Psoas muscle (tissue), 8 donors: ENCODE data around the gene AMN1. TPM values are rescaled to one million over a fixed set of nuclear protein-coding genes. Genes with fewer than 3 reads are reported as not detected.

Experiments used
- ATAC-seq, 4 donors: fragments of 200-7000 bp; cut with Tn5 transposase; one replicate each; pipeline ENCODE4 v1.9.1; 2020; ENCODE audit warnings: moderate library complexity in 3 of 4, mild to moderate bottlenecking in 2 of 4
- DNase-seq, 2 donors: peaks; one replicate each; pipeline ENCODE4 v3.0.0-alpha.2; 2020
- H3K27ac ChIP-seq: fragments of 200-600 bp; one replicate; pipeline ENCODE4 v1.8.0; 2022
- H3K27me3 ChIP-seq, 3 donors: fragments of 200-600 bp in 1 of 3; one replicate each; pipeline versions ENCODE4 v1.6.1 to v1.8.0; 2013 to 2022; ENCODE audit warnings: low read length in 2 of 3, mild to moderate bottlenecking in 2 of 3, moderate library complexity in 1 of 3; ENCODE audit not compliant: insufficient read depth in 3 of 3
- H3K36me3 ChIP-seq, 2 donors: fragments of 200-600 bp in 1 of 2; one replicate each; pipeline versions ENCODE4 v1.6.1 to v1.8.0; 2013 to 2022; ENCODE audit warnings: low read depth in 1 of 2, mild to moderate bottlenecking in 1 of 2, moderate library complexity in 1 of 2; ENCODE audit not compliant: insufficient read depth in 1 of 2
- H3K4me1 ChIP-seq: fragments of 200-600 bp; one replicate; pipeline ENCODE4 v1.8.0; 2022
- H3K4me3 ChIP-seq: fragments of 200-600 bp; one replicate; pipeline ENCODE4 v1.8.0; 2022; ENCODE audit warnings: mild to moderate bottlenecking
- H3K9me3 ChIP-seq: fragments of 200-600 bp; one replicate; pipeline ENCODE4 v1.8.0; 2022
- CTCF ChIP-seq: fragments of 200-600 bp; IDR thresholded peaks from one replicate; pipeline ENCODE4 v1.8.0; 2022; ENCODE audit warnings: antibody characterized with exemption
- WGBS, 3 donors: extraction: QIAGEN DNeasy Blood & Tissue Kit; methylation state at CpG; one replicate each; pipeline versions ENCODE4 v1.1.6 to v1.1.7; 2013; 5-methylcytosine and 5-hydroxymethylcytosine counted together
- intact Hi-C, 2 donors: fragments of 100-400 bp; cut with DNase I; formaldehyde crosslinking; loops; one replicate each; pipeline versions ENCODE4 v1.11.0 to v1.14.2; 2022
- polyA plus RNA-seq, 3 donors: library from polyadenylated mRNA; stranded (reverse); fragments of 200-250 nt; gene quantifications; one replicate each; pipeline ENCODE4 v1.2.3, GENCODE V29; 2013
- total RNA-seq, 4 donors: library from RNA; stranded (reverse); fragmentation: NEBNext Ultra II Directional in 2 of 4; extraction: Animal tissue kit (Norgen Biotek cat#: 25700) in 2 of 4; gene quantifications; one replicate each; pipeline versions ENCODE4 v1.2.1 to v1.2.4, GENCODE V29; 2021 to 2023
- donor health status: healthy with polysubstance abuse.
- donor health status: DM: no; HTN: no; CAD: no; lungs with moderate emphysema.
- donor health status: Bipolar disorder and iron deficiency.
- donor health status: healthy.
- donor health status: DM: yes; HTN: yes; CAD: no.
- donor health status: DM: no; HTN: no; CAD: no.
- donor health status: DM: no; HTN: no; CAD: no.
- donor health status: DM: yes; HTN: yes; CAD: no.

AMN1 gene
- total and polyA plus RNA-seq, 7 donors, result 10.4 to 30.0 (median 13.8) TPM

DNA sequence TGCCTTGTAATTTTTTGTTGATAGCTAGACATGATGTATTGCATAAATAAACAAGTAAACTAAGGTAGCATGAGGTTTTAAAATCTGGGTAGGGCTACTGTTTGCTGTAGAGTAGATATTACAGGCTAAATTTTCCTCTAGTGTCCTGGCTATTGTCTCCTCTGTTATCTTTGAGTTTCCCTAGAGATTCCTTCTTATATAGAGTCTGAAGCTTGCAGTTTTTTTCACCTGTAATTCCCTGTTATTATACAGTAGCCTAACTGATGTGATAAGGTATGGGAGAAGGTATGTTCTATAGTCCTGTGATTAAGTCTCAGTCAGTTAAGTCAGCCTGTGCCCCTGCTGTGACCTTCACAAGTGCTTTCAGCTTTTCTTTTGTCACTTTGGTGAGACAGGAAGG lies 59.8 kb downstream of the AMN1 start:
- Histone ChIP-seq H3K36me3 (peaks cover 0 to 42% of the 10 kb centered on the region in 2 donors), H3K4me3 (no peak overlapping the region), H3K9me3 (peaks cover 6% of the 10 kb centered on the region), H3K27me3 (no peaks in the 10 kb centered on the region), H3K27ac (no peak overlapping the region), H3K4me1 (no peaks in the 10 kb centered on the region)
- intact Hi-C loops, result no loop called here
- ATAC-seq (no peak), DNase-seq (no peak)
- TF ChIP-seq CTCF, result no peak

- ATAC-seq, result no peak
- H3K27me3 ChIP-seq, result no peaks in the 10 kb centered on the region
- TF ChIP-seq CTCF, result no peak
- intact Hi-C loops, result loop anchor here (5.0 kb wide), 2 partner anchors 63 to 293 kb away; partner anchors contain the start of genes AMN1 (in 1 of the 2) and RESF1 (in 1 of the 2)
- H3K4me1 ChIP-seq, result peaks cover 4% of the 10 kb centered on the region
- DNase-seq, result no peak
- WGBS, 3 donors, result 87 to 89% (median 88%) methylated on average over 6 of the region's 6 CpGs
- no peak overlapping the region for H3K4me3 ChIP-seq
- H3K9me3 ChIP-seq, result peaks cover under 1% of the 10 kb centered on the region
- H3K27ac ChIP-seq, result no peak overlapping the region
- H3K36me3 ChIP-seq, result peaks cover 0 to 30% of the 10 kb centered on the region in 2 donors
These were observed 64.8 kb downstream of the AMN1 start for GRCh38 chr12:31664038-31664437.

DNA sequence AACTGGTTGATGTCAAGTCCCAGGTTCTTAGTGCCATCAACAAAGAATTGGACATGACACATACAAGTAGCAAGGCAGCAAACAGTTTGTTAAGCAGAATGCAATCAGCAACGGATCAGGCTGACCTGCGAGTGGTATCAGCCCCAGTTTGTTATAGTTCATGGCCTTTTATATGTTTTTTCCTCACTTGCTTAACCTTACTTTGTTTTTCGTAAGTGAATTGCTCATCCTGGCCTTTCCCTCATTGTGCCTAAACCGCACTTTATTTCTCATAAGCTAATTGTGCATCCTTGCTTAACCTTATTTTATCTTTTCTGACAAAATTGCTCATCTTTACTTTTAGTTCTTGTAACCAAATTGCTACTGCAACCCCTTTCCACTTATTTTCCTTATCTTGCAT lies 65.2 kb downstream of the AMN1 start:
- H3K4me3 ChIP-seq, result no peak overlapping the region
- no peaks in the 10 kb centered on the region for H3K9me3 ChIP-seq
- peaks cover 4% of the 10 kb centered on the region for H3K4me1 ChIP-seq
- ATAC-seq (no peak), DNase-seq (no peak)
- TF ChIP-seq CTCF, result no peak
- 71 to 85% (median 81%) methylated on average over 4 of the region's 4 CpGs for WGBS, 3 donors
- no peak overlapping the region for H3K27ac ChIP-seq
- H3K36me3 ChIP-seq, result peaks cover 0 to 30% of the 10 kb centered on the region in 2 donors
- no peaks in the 10 kb centered on the region for H3K27me3 ChIP-seq
- intact Hi-C loops, result loop anchor here (5.0 kb wide), 2 partner anchors 64 to 294 kb away; partner anchors contain the start of genes AMN1 (in 1 of the 2) and RESF1 (in 1 of the 2)

- H3K27ac ChIP-seq, result no peak overlapping the region
- no peaks in the 10 kb centered on the region for H3K9me3 ChIP-seq
- no peak overlapping the region for H3K4me3 ChIP-seq
- peaks cover 0 to 27% of the 10 kb centered on the region in 2 donors for H3K36me3 ChIP-seq
- 92 to 93% (median 92%) methylated on average over 6 of the region's 6 CpGs for WGBS, 3 donors
- peaks cover 4% of the 10 kb centered on the region for H3K4me1 ChIP-seq
- DNase-seq (no peak), ATAC-seq (no peak)
- intact Hi-C loops, result loop anchor here (5.0 kb wide), 2 partner anchors 65 to 295 kb away; partner anchors contain the start of genes AMN1 (in 1 of the 2) and RESF1 (in 1 of the 2)
- no peaks in the 10 kb centered on the region for H3K27me3 ChIP-seq
- TF ChIP-seq CTCF, result no peak
These were observed 66.5 kb downstream of the AMN1 start for GRCh38 chr12:31662176-31662849.
